Ishikawa (cell line): ENCODE results near the gene RNF144B.

ENCODE experiments used
- CEBPB ChIP-seq: IDR thresholded peaks from 2 replicates; pipeline ENCODE4 v1.6.1; 2012
- CREB1 ChIP-seq: IDR thresholded peaks from 2 replicates; pipeline ENCODE4 v1.6.1; 2012; ENCODE audit warnings: low read depth
- EGR1 ChIP-seq: IDR thresholded peaks from 2 replicates; pipeline ENCODE4 v1.6.1; 2012
- EP300 ChIP-seq: IDR thresholded peaks from 2 replicates; pipeline ENCODE4 v1.6.1; 2012; ENCODE audit warnings: borderline replicate concordance
- FOXM1 ChIP-seq: IDR thresholded peaks from 2 replicates; pipeline ENCODE4 v1.6.1; 2012; ENCODE audit warnings: low read depth, borderline replicate concordance
- RAD21 ChIP-seq: IDR thresholded peaks from 2 replicates; pipeline ENCODE4 v1.6.1; 2012; ENCODE audit warnings: low read depth
- TAF1 ChIP-seq: IDR thresholded peaks from 2 replicates; pipeline ENCODE4 v1.6.1; 2012; ENCODE audit warnings: low read depth, mild to moderate bottlenecking
- TCF12 ChIP-seq: IDR thresholded peaks from 2 replicates; pipeline ENCODE4 v1.6.1; 2012; ENCODE audit warnings: low read depth
- TEAD4 ChIP-seq: IDR thresholded peaks from 2 replicates; pipeline ENCODE4 v1.6.1; 2012
- YY1 ChIP-seq: IDR thresholded peaks from 2 replicates; pipeline ENCODE4 v1.6.1; 2012; ENCODE audit warnings: low read depth
- TF ChIP-seq, protein P1 (sequence below): IDR thresholded peaks from 2 replicates; pipeline ENCODE4 v1.6.1; 2012
- TF ChIP-seq, protein P2 (sequence below): IDR thresholded peaks from 2 replicates; pipeline ENCODE4 v1.6.1; 2012; ENCODE audit warnings: low read depth, mild to moderate bottlenecking
- TF ChIP-seq, protein P3 (sequence below): IDR thresholded peaks from 2 replicates; pipeline ENCODE4 v1.6.1; 2012

DNA sequence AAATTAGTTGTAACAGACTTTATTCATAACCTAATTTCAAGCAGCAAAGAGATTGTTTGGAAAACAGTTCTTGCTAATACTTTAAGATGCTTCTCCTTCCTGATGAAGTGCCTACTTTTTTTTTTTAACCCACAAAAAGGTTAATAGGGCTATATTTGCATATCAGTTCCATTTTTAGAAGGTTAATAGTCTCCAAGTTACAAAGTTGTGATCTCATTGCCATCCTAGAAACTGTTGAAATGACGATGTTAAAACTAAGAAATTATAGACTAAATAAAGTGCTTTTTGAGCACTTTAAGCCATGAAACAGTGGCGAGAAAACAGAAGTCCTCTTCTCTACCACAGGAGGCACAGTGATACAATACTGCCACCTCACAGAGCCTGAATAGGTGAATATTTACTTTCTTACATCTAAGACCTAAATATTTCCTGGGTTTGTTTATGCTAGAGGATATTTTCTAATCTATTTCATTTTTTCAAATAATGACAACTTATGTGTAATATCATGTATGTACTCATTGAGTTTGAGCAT, 5.3 kb downstream of the RNF144B start:
- TF ChIP-seq, protein P1, sequence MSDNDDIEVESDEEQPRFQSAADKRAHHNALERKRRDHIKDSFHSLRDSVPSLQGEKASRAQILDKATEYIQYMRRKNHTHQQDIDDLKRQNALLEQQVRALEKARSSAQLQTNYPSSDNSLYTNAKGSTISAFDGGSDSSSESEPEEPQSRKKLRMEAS, result no peak
- no peak for TF ChIP-seq RAD21
- no peak for TF ChIP-seq CREB1
- TF ChIP-seq, protein P2, sequence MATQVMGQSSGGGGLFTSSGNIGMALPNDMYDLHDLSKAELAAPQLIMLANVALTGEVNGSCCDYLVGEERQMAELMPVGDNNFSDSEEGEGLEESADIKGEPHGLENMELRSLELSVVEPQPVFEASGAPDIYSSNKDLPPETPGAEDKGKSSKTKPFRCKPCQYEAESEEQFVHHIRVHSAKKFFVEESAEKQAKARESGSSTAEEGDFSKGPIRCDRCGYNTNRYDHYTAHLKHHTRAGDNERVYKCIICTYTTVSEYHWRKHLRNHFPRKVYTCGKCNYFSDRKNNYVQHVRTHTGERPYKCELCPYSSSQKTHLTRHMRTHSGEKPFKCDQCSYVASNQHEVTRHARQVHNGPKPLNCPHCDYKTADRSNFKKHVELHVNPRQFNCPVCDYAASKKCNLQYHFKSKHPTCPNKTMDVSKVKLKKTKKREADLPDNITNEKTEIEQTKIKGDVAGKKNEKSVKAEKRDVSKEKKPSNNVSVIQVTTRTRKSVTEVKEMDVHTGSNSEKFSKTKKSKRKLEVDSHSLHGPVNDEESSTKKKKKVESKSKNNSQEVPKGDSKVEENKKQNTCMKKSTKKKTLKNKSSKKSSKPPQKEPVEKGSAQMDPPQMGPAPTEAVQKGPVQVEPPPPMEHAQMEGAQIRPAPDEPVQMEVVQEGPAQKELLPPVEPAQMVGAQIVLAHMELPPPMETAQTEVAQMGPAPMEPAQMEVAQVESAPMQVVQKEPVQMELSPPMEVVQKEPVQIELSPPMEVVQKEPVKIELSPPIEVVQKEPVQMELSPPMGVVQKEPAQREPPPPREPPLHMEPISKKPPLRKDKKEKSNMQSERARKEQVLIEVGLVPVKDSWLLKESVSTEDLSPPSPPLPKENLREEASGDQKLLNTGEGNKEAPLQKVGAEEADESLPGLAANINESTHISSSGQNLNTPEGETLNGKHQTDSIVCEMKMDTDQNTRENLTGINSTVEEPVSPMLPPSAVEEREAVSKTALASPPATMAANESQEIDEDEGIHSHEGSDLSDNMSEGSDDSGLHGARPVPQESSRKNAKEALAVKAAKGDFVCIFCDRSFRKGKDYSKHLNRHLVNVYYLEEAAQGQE, result no peak
- no peak for TF ChIP-seq YY1
- no peak for TF ChIP-seq TEAD4
- no peak for TF ChIP-seq FOXM1
- TF ChIP-seq EP300, result no peak
- TF ChIP-seq TCF12, result no peak
- TF ChIP-seq EGR1, result no peak
- no peak for TF ChIP-seq CEBPB
- TF ChIP-seq TAF1, result no peak
- TF ChIP-seq, protein P3, sequence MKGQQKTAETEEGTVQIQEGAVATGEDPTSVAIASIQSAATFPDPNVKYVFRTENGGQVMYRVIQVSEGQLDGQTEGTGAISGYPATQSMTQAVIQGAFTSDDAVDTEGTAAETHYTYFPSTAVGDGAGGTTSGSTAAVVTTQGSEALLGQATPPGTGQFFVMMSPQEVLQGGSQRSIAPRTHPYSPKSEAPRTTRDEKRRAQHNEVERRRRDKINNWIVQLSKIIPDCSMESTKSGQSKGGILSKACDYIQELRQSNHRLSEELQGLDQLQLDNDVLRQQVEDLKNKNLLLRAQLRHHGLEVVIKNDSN, result no peak
